ENCODE data around the gene PAOX.

DNA sequence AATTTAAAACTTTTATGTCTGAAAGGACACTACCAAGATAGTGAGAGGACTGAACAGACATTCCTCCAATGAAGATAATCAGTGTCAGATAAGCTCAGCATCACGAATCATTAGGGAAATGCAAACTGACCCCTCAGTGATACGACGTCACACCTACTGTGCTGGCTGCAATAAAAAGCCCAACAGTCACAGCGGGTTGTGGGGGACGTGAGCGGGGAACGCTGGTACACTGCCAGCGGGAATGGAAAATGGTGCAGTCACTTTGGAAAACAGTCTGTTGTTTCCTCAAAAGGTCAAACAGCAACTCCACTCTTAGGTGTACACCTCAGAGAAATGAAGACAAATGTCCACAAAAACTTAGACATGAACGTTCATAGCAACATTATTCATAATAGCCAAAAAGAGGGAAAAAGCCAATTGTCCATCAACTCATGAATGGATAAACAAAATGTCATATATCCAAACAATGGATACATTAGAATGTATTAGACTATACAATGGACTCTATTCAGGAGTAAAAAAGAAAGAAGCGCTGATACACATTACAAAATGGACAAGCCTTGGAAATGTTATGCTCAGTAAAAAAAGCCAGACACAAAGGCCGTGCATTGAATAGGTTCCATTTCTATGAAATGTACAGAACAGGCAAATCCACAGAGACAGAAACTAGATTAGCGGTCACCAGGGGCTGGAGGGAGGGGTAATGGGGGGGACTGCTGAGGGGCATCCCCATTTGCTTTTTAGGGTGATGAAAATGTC is 3.5 kb upstream of the PAOX start:
- no peak for TF ChIP-seq EZH2 (IDR thresholded peaks at IDR 0.05; ENCODE audit: borderline replicate concordance, low read depth, low read length, severe bottlenecking)
- TF ChIP-seq, protein P1, sequence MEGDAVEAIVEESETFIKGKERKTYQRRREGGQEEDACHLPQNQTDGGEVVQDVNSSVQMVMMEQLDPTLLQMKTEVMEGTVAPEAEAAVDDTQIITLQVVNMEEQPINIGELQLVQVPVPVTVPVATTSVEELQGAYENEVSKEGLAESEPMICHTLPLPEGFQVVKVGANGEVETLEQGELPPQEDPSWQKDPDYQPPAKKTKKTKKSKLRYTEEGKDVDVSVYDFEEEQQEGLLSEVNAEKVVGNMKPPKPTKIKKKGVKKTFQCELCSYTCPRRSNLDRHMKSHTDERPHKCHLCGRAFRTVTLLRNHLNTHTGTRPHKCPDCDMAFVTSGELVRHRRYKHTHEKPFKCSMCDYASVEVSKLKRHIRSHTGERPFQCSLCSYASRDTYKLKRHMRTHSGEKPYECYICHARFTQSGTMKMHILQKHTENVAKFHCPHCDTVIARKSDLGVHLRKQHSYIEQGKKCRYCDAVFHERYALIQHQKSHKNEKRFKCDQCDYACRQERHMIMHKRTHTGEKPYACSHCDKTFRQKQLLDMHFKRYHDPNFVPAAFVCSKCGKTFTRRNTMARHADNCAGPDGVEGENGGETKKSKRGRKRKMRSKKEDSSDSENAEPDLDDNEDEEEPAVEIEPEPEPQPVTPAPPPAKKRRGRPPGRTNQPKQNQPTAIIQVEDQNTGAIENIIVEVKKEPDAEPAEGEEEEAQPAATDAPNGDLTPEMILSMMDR (IDR thresholded peaks at IDR 0.05; ENCODE audit: borderline replicate concordance, extremely low read depth, low read length, poor library complexity, severe bottlenecking): no peak

All from DND-41 (cell line).